ENCODE results near the gene PDE11A.

- no peak for TF ChIP-seq CTCF (IDR thresholded peaks at IDR 0.05; ENCODE audit: low read depth, low read length)
- no peak for TF ChIP-seq EZH2phosphoT487 (IDR thresholded peaks at IDR 0.05; ENCODE audit: low read depth)
These were observed 175.3 kb downstream of the PDE11A start for GRCh38 chr2:177897278-177897677.
